Lung (tissue), 12 donors: Measurements from ENCODE around the gene PLEKHG4B. TPM values are rescaled to one million over a fixed set of nuclear protein-coding genes. Genes with fewer than 3 reads are reported as not detected.
"Not testable (repeated sequence)": the region's sequence is repeated elsewhere in the genome, so short reads cannot be mapped to it uniquely, and the experiment has no call there.

Source experiments
- ATAC-seq: fragments of 200-7000 bp; cut with Tn5 transposase; one replicate; pipeline ENCODE4 v1.9.1; 2020; ENCODE audit warnings: moderate number of reproducible peaks; ENCODE audit not compliant: insufficient read depth, low FRiP score
- DNase-seq, 3 donors: peaks; one replicate each; pipeline ENCODE4 v3.0.0-alpha.2; 2013 to 2017
- H3K27ac ChIP-seq, 2 donors: one replicate each; pipeline ENCODE4 v1.5.1; 2013; ENCODE audit warnings: mild to moderate bottlenecking in 2 of 2, moderate library complexity in 2 of 2, control low read depth in 1 of 2, inconsistent platforms in 1 of 2, low read depth in 1 of 2, low read length in 1 of 2
- H3K27me3 ChIP-seq, 3 donors: one replicate each; pipeline ENCODE4 v1.5.1; 2013; ENCODE audit warnings: low read length in 2 of 3; ENCODE audit not compliant: control insufficient read depth in 3 of 3, insufficient read depth in 3 of 3
- H3K36me3 ChIP-seq, 4 donors: one replicate each; pipeline ENCODE4 v1.5.1; 2013; ENCODE audit warnings: low read length in 4 of 4, mild to moderate bottlenecking in 1 of 4, moderate library complexity in 1 of 4; ENCODE audit not compliant: control insufficient read depth in 4 of 4, insufficient read depth in 4 of 4
- H3K4me1 ChIP-seq, 5 donors: one replicate each; pipeline ENCODE4 v1.5.1; 2013; ENCODE audit warnings: low read length in 5 of 5, mild to moderate bottlenecking in 2 of 5, moderate library complexity in 1 of 5; ENCODE audit not compliant: control insufficient read depth in 5 of 5, insufficient read depth in 5 of 5
- H3K4me3 ChIP-seq: one replicate; pipeline ENCODE4 v1.5.1; 2013; ENCODE audit warnings: mild to moderate bottlenecking, control low read depth, moderate library complexity
- H3K9ac ChIP-seq, 2 donors: one replicate each; pipeline ENCODE4 v1.5.1; 2013; ENCODE audit warnings: low read length in 2 of 2, control low read depth in 1 of 2; ENCODE audit not compliant: insufficient read depth in 1 of 2
- H3K9me3 ChIP-seq, 4 donors: one replicate each; pipeline ENCODE4 v1.5.1; 2013; ENCODE audit warnings: low read length in 3 of 4, mild to moderate bottlenecking in 1 of 4, moderate library complexity in 1 of 4; ENCODE audit not compliant: control insufficient read depth in 4 of 4, insufficient read depth in 3 of 4
- CTCF ChIP-seq: IDR thresholded peaks from 2 replicates; pipeline ENCODE4 v1.5.1; 2012; ENCODE audit warnings: mild to moderate bottlenecking; ENCODE audit errors: control extremely low read depth, extremely low read depth
- WGBS, 2 donors: extraction: QIAGEN DNeasy Blood & Tissue Kit; methylation state at CpG; one replicate each; pipeline ENCODE4 v1.1.7; 2013; 5-methylcytosine and 5-hydroxymethylcytosine counted together
- polyA plus RNA-seq, 2 donors: library from polyadenylated mRNA; stranded (reverse); fragments of 200-250 nt; gene quantifications; one replicate each; pipeline ENCODE4 v1.2.1, GENCODE V29; 2013
- total RNA-seq, 2 donors: library from RNA; depleted of rRNA in 1 of 2; stranded (reverse); fragments of >200 nt in 1 of 2; gene quantifications; one replicate each; pipeline ENCODE4 v1.2.1, GENCODE V29; 2014 to 2021
- donor health status: control.
- donor health status: control.
- donor health status: Bipolar disorder and iron deficiency.
- donor health status: healthy.
- donor health status: DM: yes; HTN: yes; CAD: no.

Gene PLEKHG4B
- total and polyA plus RNA-seq, 4 donors: 0.24 to 4.7 (median 3.0) TPM

DNA sequence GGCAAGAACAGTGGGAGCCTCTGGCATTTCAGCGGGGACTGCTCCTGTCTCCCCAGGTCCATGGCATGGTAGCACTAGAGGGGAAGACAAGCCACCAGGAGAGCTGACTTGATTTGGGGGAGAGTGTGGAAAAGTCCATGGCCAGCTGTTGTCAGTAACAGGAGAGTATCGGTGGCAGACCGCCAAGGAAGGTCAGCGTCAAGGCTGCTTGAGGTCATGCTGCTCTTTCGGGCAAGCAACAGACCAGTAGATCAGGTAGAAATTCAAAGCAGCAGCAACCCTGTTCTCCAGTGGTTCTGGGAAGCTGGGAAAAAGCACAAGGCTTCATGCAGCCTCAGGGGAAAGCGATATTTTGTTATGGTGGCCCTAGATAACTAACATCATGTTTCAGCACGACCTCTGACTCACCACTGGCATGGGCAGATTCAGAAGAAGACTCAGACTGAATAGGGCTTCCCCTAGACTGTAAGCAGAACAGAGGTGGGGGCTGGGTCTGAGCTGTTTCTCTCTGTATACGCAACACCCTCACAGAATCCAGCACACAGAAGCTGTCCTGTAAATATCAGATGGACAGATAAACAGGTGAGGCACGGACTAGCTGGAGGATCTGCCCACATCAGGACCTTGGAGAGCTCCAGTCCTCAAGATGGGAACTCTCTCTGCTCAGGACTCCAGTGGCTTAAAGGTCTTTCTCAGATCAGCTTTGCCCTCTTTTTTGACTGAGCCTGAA is 35.2 kb upstream of the PLEKHG4B start:
- no peak for TF ChIP-seq CTCF
- Histone ChIP-seq H3K9me3 (peaks cover 0 to 2% (median 0%) of the 10 kb centered on the region in 4 donors), H3K27me3 (peaks cover 4 to 21% (median 6%) of the 10 kb centered on the region in 3 donors), H3K36me3 (no peaks in the 10 kb centered on the region), H3K27ac (no peak overlapping the region), H3K4me3 (no peak overlapping the region), H3K9ac (no peak overlapping the region), H3K4me1 (peaks cover 0 to 1% (median 0%) of the 10 kb centered on the region in 5 donors)
- 75 to 76% methylated on average over 9 of the region's 9 CpGs for WGBS, 2 donors
- peak; percentile 37 to 65 (median 52) for DNase-seq
- no peak for ATAC-seq

DNA sequence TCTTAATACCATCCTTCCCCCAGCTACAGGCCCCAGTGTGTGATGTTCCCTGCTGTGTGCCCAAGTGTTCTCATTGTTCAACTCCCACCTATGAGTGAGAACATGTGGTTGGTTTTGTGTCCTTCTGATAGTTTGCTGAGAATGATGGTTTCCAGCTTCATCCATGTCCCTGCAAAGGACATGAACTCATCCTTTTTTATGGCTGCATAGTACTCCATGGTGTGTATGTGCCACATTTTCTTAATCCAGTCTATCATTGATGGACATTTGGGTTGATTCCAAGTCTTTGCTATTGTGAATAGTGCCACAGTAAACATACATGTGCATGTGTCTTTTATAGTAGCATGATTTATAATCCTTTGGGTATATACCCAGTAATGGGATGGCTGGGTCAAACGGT is 31.7 kb upstream of the PLEKHG4B start:
- not testable (repeated sequence) for H3K27me3 ChIP-seq, H3K4me1 ChIP-seq, DNase-seq, H3K4me3 ChIP-seq, H3K27ac ChIP-seq, H3K9me3 ChIP-seq, H3K36me3 ChIP-seq, H3K9ac ChIP-seq, ATAC-seq
- 76 to 80% methylated on average over 1 of the region's 1 CpG for WGBS, 2 donors

- WGBS, 2 donors: 83 to 96% methylated on average over 1 of the region's 1 CpG
- Histone ChIP-seq H3K27ac (no peak overlapping the region), H3K9ac (no peak overlapping the region), H3K4me1 (no peaks in the 10 kb centered on the region), H3K36me3 (no peaks in the 10 kb centered on the region), H3K4me3 (no peak overlapping the region), H3K9me3 (no peaks in the 10 kb centered on the region), H3K27me3 (no peaks in the 10 kb centered on the region)
- TF ChIP-seq CTCF: no peak
- ATAC-seq: no peak
- DNase-seq: no peak
Observed at GRCh38 chr5:70440-70839, 21.5 kb upstream of the PLEKHG4B start.

- not testable (repeated sequence) for ATAC-seq, H3K4me1 ChIP-seq, DNase-seq, H3K4me3 ChIP-seq, H3K27me3 ChIP-seq, H3K9ac ChIP-seq, H3K27ac ChIP-seq, H3K36me3 ChIP-seq, H3K9me3 ChIP-seq
- WGBS, 2 donors: 89 to 90% methylated on average over 31 of the region's 31 CpGs
Observed at GRCh38 chr5:72316-73180, 19.4 kb upstream of the PLEKHG4B start.

GRCh38 chr5:73181-73447 is 18.9 kb upstream of the PLEKHG4B start:
- not testable (repeated sequence) for ATAC-seq, H3K27me3 ChIP-seq, DNase-seq, H3K4me1 ChIP-seq, H3K36me3 ChIP-seq, H3K9me3 ChIP-seq, H3K27ac ChIP-seq, H3K4me3 ChIP-seq, H3K9ac ChIP-seq
- WGBS, 2 donors: 86 to 87% methylated on average over 6 to 9 of the region's 9 CpGs
